ENCODE measurements around the gene SYNPO.

DNA sequence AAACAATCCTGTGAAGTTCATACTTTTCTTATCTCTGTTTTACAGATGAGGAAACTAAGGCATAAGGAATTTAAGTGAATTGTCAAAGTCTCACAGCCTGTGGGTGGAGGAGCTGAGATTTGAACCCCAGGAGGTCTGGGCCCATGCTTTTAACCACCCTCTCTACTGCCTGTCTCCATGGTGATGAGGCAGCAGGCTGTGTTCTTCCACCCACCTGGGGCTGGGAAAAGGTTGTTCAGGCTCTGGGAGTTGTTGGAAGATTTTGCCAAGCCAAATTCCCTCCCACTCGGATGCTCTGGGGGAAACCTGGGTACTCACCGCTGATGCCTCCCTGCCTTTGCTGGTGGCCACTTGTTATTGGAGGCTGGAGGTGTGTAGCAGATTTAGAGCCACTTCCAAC lies 18.3 kb upstream of the SYNPO start:
- TF ChIP-seq SMC3 (IDR thresholded peaks at IDR 0.05) = no peak
- no peak for TF ChIP-seq CTCF (IDR thresholded peaks at IDR 0.05)
- no peak for TF ChIP-seq RFX5 (IDR thresholded peaks at IDR 0.05)
